ES-I3 (cell line): Measurements from ENCODE around the gene ADRA2B.
"Not testable (repeated sequence)": the region's sequence is repeated elsewhere in the genome, so short reads cannot be mapped to it uniquely, and the experiment has no call there.

Experiments
- H3K36me3 ChIP-seq: 2 replicates; pipeline ENCODE4 v1.6.1; 2013; ENCODE audit warnings: mild to moderate bottlenecking, low read length, control low read depth, moderate library complexity; ENCODE audit not compliant: insufficient read depth
- H3K4me1 ChIP-seq: 2 replicates; pipeline ENCODE4 v1.6.1; 2013; ENCODE audit warnings: mild to moderate bottlenecking, control low read depth, low read length; ENCODE audit not compliant: insufficient read depth
- H3K9ac ChIP-seq: 2 replicates; pipeline ENCODE4 v1.6.1; 2013; ENCODE audit warnings: low read depth, mild to moderate bottlenecking, low read length, moderate library complexity
- H3K9me3 ChIP-seq: 2 replicates; pipeline ENCODE4 v1.6.1; 2013; ENCODE audit warnings: mild to moderate bottlenecking, low read length, moderate library complexity; ENCODE audit not compliant: control insufficient read depth, insufficient read depth

The ADRA2B gene

GRCh38 chr2:96116424-96116878 is at the start of gene ADRA2B:
ADRA2B (minus strand) TSS chr2:96116571; CDS start chr2:96116149, 422 bp downstream.
- Histone ChIP-seq H3K36me3 (no peaks in the 10 kb centered on the region), H3K4me1 (peaks cover 8% of the 10 kb centered on the region; the same call in 1 of the 2 replicates), H3K9ac (peak within 1 kb of the TSS; percentile 80; the same call in 1 of the 2 replicates), H3K9me3 (no peaks in the 10 kb centered on the region)

- no peak overlapping the region for H3K9ac ChIP-seq
- H3K9me3 ChIP-seq: no peaks in the 10 kb centered on the region
- no peaks in the 10 kb centered on the region for H3K4me1 ChIP-seq
- H3K36me3 ChIP-seq: no peaks in the 10 kb centered on the region
Measured at GRCh38 chr2:96164459-96165184, 48.3 kb upstream of the ADRA2B start.

- Histone ChIP-seq H3K36me3 (no peaks in the 10 kb centered on the region), H3K9ac (no peak overlapping the region), H3K4me1 (no peaks in the 10 kb centered on the region), H3K9me3 (no peaks in the 10 kb centered on the region)
Measured at GRCh38 chr2:96163768-96164429, 47.5 kb upstream of the ADRA2B start.

DNA sequence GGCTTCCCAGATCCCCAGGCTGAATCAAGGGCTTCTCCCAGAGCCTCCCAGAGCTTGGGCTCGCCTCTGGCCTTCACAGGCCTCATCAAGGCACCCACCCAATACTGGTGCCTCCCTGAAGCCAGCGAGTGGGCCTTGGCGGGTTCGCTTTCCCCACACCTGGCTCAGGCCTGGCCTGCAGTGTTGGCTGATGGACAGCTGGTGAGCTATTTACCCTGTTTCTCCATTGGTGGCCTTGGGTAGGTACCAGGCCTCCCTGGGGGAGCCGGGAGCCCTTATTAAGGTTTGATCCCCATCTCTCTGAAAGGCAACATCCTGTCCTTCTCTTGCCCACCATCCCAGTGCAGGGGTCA is 47.0 kb upstream of the ADRA2B start:
- Histone ChIP-seq H3K9me3 (no peaks in the 10 kb centered on the region), H3K9ac (no peak overlapping the region), H3K36me3 (no peaks in the 10 kb centered on the region), H3K4me1 (no peaks in the 10 kb centered on the region)

DNA sequence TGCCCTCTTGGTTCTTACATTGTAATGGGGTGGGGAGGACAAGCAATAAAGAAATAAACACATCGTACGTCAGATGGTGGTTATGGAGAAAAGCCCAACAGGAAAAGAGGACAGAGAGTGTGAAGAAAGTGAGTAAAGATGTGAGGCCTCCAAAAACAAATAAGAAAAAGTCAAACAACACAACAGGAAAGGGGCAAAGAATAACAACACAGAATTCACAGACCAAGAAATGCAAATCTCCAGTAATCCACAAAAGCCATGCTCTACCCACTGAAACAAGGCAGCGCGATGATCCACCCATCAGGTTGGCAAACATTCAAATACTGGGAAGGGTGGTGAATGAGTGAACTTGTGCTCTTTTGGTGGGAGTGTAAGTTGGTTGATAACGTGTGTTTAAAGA is 45.5 kb upstream of the ADRA2B start:
- H3K9me3 ChIP-seq: no peaks in the 10 kb centered on the region
- no peak overlapping the region; the same call in 1 of the 2 replicates for H3K9ac ChIP-seq
- H3K4me1 ChIP-seq: no peaks in the 10 kb centered on the region
- no peaks in the 10 kb centered on the region for H3K36me3 ChIP-seq

GRCh38 chr2:96160366-96160765 is 44.0 kb upstream of the ADRA2B start:
- not testable (repeated sequence) for H3K36me3 ChIP-seq, H3K4me1 ChIP-seq

GRCh38 chr2:96159084-96159830 is 42.9 kb upstream of the ADRA2B start:
- Histone ChIP-seq H3K9ac (no peak overlapping the region), H3K9me3 (no peaks in the 10 kb centered on the region), H3K4me1 (no peaks in the 10 kb centered on the region), H3K36me3 (no peaks in the 10 kb centered on the region)

More at GRCh38 chr2:96160366-96160765, 44.0 kb upstream of the ADRA2B start:
- not testable (repeated sequence) for H3K9ac ChIP-seq, H3K9me3 ChIP-seq

DNA sequence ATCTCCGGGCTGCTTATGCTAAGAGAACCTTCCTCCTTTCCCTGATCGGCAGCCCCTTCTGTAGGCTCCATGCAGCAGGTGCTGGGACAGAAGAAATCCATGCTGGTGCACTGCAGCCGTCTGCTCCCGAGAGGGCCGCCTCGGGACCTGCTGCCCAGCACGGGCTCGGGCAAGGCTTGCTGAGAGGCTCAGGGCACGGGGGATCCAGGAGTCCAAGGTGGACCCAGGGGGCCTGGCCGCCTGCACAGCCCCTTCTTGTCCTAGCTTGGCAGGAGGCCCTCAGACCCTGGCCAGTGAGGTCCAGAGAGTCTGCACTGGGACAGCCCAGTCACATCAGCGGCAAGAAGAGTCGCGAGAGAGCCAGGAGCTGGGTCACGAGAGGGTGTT is 42.2 kb upstream of the ADRA2B start:
- Histone ChIP-seq H3K4me1 (no peaks in the 10 kb centered on the region), H3K36me3 (no peaks in the 10 kb centered on the region), H3K9me3 (no peaks in the 10 kb centered on the region), H3K9ac (no peak overlapping the region)

DNA sequence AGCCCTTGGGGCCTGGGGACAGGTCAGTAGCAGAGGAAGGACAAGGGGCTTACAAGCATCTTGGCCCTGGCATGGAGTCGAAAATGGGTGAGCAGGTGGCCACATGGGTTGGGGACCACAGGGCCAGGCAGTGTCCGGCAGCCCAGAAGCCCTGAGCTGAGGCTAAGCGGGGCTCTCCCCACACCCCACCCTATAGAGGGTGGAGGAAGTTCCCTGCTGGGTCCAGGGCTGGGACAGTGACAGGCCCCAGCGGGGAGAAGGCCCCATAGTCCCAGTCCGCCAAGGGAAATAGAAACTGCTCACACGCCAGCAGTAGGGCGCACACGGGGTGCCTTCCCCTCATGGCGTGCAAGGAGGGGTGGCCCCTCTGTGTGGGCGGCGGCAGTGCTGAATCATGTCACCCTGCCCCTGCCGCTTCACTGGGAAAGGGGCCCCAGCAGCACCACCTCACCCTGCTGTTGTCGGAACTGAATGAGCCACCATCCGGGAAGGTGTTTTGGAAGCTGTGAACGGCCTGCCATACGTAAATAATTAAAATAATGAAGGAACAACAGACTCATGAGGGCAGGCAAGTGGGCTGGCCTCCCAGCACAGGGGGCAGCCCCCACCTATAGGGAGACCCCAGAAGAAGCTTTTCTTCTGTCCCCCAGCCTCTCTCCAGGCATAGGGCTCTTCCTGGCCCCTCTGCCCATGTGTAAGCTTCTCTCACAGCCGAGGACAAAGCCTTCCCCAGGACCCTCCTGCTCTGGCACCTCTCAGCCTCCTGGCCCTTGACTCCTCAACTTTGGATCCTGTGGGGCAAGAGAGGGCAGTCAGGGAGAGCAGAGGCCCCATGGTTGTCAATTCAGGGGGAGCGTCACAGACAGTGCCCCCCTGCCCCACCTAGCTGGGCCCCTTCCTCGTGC is 41.5 kb upstream of the ADRA2B start:
- Histone ChIP-seq H3K36me3 (no peaks in the 10 kb centered on the region), H3K9me3 (no peaks in the 10 kb centered on the region), H3K9ac (no peak overlapping the region), H3K4me1 (no peaks in the 10 kb centered on the region)

DNA sequence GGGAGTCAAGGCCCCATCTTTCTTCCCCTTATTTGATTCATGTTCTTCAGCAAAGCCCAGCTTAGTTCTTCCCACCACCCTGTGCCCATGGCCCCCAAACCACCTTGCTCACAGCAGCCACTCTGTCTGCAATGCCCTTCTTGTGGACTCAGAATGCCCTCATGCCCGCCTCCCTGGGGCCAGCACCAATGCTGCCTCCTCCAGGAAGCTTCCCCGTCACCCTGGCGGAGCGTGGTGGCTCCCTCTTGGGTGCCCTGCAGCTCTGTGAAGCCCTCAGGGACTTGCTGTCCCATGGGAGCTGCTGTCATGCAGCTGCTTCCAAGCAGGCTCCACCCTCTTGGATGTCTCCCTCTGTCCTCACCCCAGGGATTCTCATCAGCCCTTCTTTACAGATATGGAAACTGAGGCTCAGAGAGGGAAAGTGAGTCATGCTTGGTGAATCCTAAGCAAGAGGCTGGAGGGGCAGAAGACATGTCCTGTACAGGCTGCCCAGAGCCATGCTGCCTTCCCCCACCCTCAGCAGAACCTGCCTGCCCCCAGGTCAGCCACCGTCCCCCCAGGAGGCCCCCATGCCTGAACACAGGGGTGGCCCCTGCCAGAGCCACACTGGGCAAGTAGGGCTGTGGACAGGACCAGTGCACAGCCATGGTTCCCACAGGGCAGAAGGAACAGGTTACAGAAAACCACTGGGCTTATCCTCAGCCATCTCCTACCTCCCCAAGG is 40.7 kb upstream of the ADRA2B start:
- no peaks in the 10 kb centered on the region for H3K36me3 ChIP-seq
- no peak overlapping the region for H3K9ac ChIP-seq
- H3K4me1 ChIP-seq: no peaks in the 10 kb centered on the region; the same call in 1 of the 2 replicates
- no peaks in the 10 kb centered on the region for H3K9me3 ChIP-seq

GRCh38 chr2:96156011-96156820 is 39.8 kb upstream of the ADRA2B start:
- Histone ChIP-seq H3K4me1 (no peaks in the 10 kb centered on the region; the same call in 1 of the 2 replicates), H3K9me3 (no peaks in the 10 kb centered on the region), H3K9ac (no peak overlapping the region), H3K36me3 (no peaks in the 10 kb centered on the region)

- Histone ChIP-seq H3K36me3 (no peaks in the 10 kb centered on the region), H3K4me1 (no peaks in the 10 kb centered on the region; the same call in 1 of the 2 replicates), H3K9ac (no peak overlapping the region), H3K9me3 (no peaks in the 10 kb centered on the region)
Measured at GRCh38 chr2:96154506-96155380, 38.4 kb upstream of the ADRA2B start.
